Stimulated activated naive CD4-positive, alpha-beta T cell treated with Interleukin-2 at 50 U/mL for 16 hours (primary cell): Measurements from ENCODE around the gene DUS1L.
A peak's percentile ranks its signal among the peaks of the same experiment; 100 is the strongest.
"Not testable (repeated sequence)": the region's sequence is repeated elsewhere in the genome, so short reads cannot be mapped to it uniquely, and the experiment has no call there.

Source experiments
- DNase-seq: peaks from one replicate; lab custom pipeline; 2025; lab: John Stamatoyannopoulos, UW

The DUS1L gene

GRCh38 chr17:82039695-82040299, 25.8 kb downstream of the DUS1L start:
- DNase-seq, result no peak

GRCh38 chr17:82038796-82039409, 26.7 kb downstream of the DUS1L start:
- not testable (repeated sequence) for DNase-seq

GRCh38 chr17:82037889-82038195, 27.8 kb downstream of the DUS1L start:
- no peak for DNase-seq

- DNase-seq, result peak; percentile 97
Measured at GRCh38 chr17:82037092-82037888, 28.3 kb downstream of the DUS1L start, which contains the start of gene DCXR. Gene DCXR (minus strand): TSS chr17:82037697. CDS start chr17:82037682, 15 bp downstream.

GRCh38 chr17:82036634-82037091, 28.9 kb downstream of the DUS1L start:
- DNase-seq, result no peak

- no peak for DNase-seq
Measured at GRCh38 chr17:82035956-82036633, 29.5 kb downstream of the DUS1L start.

- DNase-seq, result no peak
Measured at GRCh38 chr17:82035488-82035887, 30.1 kb downstream of the DUS1L start.

GRCh38 chr17:82034371-82035011, 31.1 kb downstream of the DUS1L start:
- DNase-seq, result no peak

- no peak for DNase-seq
Measured at GRCh38 chr17:82033359-82034085, 32.1 kb downstream of the DUS1L start.

- DNase-seq, result peak; percentile 16
Measured at GRCh38 chr17:82031885-82032627, 33.5 kb downstream of the DUS1L start.

GRCh38 chr17:82031303-82031884, 34.2 kb downstream of the DUS1L start, which contains the start of gene RAC3:
Gene RAC3 (plus strand): TSS chr17:82031678. CDS start chr17:82031762, 84 bp downstream.
- no peak for DNase-seq

GRCh38 chr17:82030470-82031302, 34.9 kb downstream of the DUS1L start:
- peak; percentile 66 for DNase-seq

GRCh38 chr17:82029990-82030469, 35.6 kb downstream of the DUS1L start:
- DNase-seq, result no peak

GRCh38 chr17:82029391-82029790, 36.2 kb downstream of the DUS1L start:
- no peak for DNase-seq

GRCh38 chr17:82028966-82029365, 36.6 kb downstream of the DUS1L start:
- DNase-seq, result no peak

GRCh38 chr17:82028246-82028645, 37.4 kb downstream of the DUS1L start:
- no peak for DNase-seq

GRCh38 chr17:82025401-82026107, 40.0 kb downstream of the DUS1L start:
- DNase-seq, result no peak

GRCh38 chr17:82024859-82025258, 40.7 kb downstream of the DUS1L start:
- no peak for DNase-seq
